ENCODE results near the gene OPRL1.

GRCh38 chr20:64115171-64115911 is 35.5 kb downstream of the OPRL1 start:
- TF ChIP-seq ZNF529 (tag by site-specific recombination; IDR thresholded peaks at IDR 0.05; ENCODE audit: insufficient replicate concordance) (no peak), CTCF (tag by site-specific recombination; IDR thresholded peaks at IDR 0.05) (no peak), ZNF768 (tag by site-specific recombination; IDR thresholded peaks at IDR 0.05) (no peak), ZNF132 (tag by site-specific recombination; IDR thresholded peaks at IDR 0.05; ENCODE audit: borderline replicate concordance) (no peak), PRDM4 (tag by site-specific recombination; IDR thresholded peaks at IDR 0.05) (no peak), ZNF24 (tag by site-specific recombination; IDR thresholded peaks at IDR 0.05) (no peak), REST (tag by site-specific recombination; IDR thresholded peaks at IDR 0.05) (no peak), ZNF416 (tag by site-specific recombination; IDR thresholded peaks at IDR 0.05) (no peak)

Data from HEK293 (cell line).